ENCODE data around the gene RAB38.

RAB38 gene

DNA sequence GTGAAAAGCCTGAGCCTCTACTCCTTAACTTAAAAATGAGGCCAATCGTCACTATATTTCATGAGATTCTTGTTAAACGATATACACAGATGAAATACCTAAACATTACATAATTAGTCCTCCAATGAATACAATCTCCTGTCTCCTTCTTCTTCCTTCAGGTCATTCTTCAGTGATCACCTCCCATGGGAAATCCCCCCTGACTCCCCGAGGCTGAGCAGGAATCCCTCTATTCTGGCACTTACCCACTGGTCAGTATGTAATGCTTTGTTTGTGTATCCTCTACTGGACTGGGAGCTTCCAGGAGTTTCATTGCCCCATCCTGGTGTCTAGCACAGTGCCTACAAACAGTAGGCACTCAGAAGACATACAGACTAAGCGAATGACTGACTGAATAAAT, 52.3 kb downstream of the RAB38 start:
- no peak for DNase-seq (ENCODE audit: extremely low read depth, low read depth)
- TF ChIP-seq, protein P1, sequence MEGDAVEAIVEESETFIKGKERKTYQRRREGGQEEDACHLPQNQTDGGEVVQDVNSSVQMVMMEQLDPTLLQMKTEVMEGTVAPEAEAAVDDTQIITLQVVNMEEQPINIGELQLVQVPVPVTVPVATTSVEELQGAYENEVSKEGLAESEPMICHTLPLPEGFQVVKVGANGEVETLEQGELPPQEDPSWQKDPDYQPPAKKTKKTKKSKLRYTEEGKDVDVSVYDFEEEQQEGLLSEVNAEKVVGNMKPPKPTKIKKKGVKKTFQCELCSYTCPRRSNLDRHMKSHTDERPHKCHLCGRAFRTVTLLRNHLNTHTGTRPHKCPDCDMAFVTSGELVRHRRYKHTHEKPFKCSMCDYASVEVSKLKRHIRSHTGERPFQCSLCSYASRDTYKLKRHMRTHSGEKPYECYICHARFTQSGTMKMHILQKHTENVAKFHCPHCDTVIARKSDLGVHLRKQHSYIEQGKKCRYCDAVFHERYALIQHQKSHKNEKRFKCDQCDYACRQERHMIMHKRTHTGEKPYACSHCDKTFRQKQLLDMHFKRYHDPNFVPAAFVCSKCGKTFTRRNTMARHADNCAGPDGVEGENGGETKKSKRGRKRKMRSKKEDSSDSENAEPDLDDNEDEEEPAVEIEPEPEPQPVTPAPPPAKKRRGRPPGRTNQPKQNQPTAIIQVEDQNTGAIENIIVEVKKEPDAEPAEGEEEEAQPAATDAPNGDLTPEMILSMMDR (IDR thresholded peaks at IDR 0.05; ENCODE audit: low read depth, low read length) = no peak

DNA sequence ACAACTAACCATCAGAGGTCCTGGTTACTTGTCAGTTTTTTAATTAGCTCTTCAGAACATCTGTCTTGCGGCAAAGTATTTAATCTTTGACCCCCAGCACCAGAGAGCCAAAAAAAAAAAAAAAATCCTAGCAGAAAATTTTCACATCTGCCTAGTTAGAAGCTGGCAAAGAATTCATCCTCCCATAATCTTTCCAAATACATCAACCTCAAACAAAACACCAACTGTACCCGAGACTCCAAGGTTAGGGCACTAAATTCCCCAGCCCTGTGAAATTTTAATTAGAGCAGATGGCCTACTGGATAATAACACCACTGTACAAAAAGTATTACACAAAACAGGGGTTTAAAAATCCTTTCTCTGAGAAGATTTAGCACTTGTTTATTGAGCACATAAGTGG, 55.7 kb downstream of the RAB38 start:
- DNase-seq (ENCODE audit: extremely low read depth, low read depth) = no peak
- TF ChIP-seq, protein P1 (IDR thresholded peaks at IDR 0.05; ENCODE audit: low read depth, low read length) = no peak

DNA sequence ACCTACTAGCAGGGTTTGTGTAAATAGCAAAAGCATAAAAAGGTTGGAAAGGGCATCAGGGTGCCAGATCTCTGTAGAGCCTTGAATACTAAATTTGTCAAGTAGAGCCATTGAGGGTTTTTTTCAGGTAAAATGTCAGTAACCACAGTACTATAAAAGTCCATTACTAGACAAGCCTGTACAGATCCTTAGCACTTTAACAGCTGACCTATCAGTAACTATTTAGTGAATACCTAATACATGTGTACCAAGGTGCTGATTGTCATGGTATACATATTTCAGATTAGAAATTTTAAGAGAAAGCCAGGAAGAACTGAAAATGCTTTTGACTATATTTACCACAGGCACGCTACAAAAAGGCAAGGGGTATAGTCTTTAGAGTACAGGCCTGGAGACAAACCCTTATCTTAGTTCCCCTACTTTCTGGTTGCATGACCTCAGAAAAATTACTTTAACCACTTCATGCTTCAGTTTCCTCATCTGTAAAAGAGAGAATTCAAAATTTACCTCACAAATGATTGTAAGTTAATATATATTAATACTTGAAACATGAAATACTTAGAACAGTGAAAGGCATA, 57.9 kb downstream of the RAB38 start:
- TF ChIP-seq, protein P1 (IDR thresholded peaks at IDR 0.05; ENCODE audit: low read depth, low read length) = no peak
- DNase-seq (ENCODE audit: extremely low read depth, low read depth) = no peak

DNA sequence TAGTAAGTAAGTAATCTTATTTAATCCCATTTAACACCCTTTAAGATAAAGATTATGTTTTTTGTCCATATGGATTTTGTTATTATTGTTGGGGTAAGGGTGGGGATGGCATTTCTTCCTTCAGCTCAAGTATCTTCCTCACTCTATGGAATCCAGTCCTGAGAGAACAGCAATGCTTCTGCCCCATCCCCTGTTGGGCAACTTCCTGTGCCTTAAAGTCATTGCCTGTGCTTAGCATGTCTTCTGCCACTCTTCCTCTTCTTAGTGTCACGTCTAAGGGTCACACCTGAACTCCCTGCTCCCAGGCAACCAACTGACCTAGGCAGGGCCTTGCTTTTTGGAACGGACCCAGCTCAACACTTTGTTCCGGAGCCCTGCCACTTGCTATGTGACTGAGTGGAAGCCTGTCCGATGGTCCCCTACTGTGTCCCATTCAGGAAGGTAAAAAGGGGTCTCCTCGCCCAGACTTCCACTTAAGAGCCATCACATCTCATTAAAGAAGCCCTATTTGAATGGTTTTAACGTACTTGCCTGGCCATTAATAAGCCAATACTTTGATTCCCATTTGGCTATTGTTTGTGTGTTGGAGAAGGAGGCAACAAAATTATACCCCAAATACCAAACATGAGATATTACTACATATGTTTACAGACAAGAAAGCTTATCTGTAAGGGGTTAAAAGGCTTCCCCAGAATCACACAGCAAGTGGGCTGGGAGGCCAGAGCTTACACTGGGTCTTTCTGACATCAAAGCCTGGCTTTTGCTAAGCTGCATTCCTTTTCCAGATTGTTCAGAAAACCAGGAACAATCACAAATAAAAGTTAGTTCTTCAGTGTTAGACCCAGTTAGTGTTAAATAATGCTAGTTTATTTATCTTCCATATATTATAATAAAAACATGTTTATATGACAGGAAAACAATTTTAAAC, 59.2 kb downstream of the RAB38 start:
- DNase-seq (ENCODE audit: extremely low read depth, low read depth) = no peak
- TF ChIP-seq, protein P1 (IDR thresholded peaks at IDR 0.05; ENCODE audit: low read depth, low read length) = no peak

DNA sequence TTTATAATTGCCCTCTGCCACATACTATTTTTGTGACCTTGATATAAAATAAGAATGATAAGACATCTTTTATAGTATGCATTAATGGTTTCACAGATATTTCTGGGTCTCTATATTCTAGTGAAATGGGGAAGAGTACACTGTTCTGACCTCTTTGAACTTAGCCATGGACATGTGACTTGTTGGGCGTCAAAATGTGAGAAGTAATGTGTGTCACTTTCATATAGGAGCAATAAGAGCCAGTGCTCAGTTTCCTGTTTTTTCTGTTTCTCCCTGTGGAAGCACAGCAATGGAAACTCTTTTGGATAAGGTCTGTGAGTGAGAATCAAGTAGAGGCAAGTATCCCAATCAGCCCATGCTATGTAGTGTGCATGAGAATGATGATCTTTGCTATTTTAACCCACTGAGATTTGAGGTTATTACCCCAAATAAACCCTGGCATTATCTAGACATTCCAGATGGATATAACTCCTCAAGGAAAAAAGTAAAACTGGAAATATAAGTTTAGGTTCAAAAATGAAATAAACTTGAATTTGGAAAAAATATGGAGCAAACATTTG, 60.7 kb downstream of the RAB38 start:
- no peak for DNase-seq (ENCODE audit: extremely low read depth, low read depth)
- TF ChIP-seq, protein P1 (IDR thresholded peaks at IDR 0.05; ENCODE audit: low read depth, low read length) = no peak

DNA sequence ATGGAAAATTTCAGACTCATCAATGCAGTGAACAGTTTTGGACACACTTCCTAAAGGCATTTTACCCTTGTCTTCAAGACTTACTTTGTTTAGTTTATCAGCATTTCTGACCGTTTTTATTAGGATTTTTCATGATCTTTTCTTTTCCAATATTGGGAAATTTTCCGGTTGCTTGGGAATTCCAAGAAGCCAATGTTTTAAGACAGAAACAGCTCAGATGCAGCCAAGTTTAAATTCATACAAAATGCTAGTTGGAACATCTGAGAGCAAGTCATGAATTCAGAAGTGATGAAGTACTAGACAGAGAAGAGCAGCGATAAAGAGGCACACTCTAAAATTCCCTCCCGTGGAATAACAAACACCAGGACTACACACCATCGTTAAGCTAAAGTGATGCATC, 68.6 kb downstream of the RAB38 start:
- DNase-seq (ENCODE audit: extremely low read depth, low read depth) = no peak
- TF ChIP-seq, protein P1 (IDR thresholded peaks at IDR 0.05; ENCODE audit: low read depth, low read length) = no peak

DNA sequence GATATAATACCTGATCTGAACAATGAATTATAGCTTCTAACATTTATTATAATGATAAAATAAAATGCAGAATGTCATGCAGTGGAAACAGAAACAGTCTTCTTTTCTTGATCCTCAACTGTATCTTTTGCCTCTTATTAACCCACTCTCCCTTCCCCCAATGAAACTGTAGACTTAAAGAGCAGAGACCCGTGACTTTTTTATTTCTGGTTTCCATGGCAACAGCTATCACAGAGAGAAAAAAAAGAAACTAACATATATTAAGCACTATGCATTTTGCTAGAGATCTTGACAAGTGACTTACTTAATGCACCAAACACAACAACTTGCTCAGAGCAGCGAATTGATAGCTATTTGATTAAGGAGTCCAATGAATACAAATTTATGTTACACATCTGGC, 69.3 kb downstream of the RAB38 start:
- DNase-seq (ENCODE audit: extremely low read depth, low read depth) = no peak
- TF ChIP-seq, protein P1 (IDR thresholded peaks at IDR 0.05; ENCODE audit: low read depth, low read length) = no peak
